ENCODE measurements around the gene MAP2K1. TPM values are rescaled to one million over a fixed set of nuclear protein-coding genes. Genes with fewer than 3 reads are reported as not detected.

MAP2K1 gene
- total RNA-seq, 4 donors from 2014 or later, result 29.5 to 37.6 (median 35.9) TPM

DNA sequence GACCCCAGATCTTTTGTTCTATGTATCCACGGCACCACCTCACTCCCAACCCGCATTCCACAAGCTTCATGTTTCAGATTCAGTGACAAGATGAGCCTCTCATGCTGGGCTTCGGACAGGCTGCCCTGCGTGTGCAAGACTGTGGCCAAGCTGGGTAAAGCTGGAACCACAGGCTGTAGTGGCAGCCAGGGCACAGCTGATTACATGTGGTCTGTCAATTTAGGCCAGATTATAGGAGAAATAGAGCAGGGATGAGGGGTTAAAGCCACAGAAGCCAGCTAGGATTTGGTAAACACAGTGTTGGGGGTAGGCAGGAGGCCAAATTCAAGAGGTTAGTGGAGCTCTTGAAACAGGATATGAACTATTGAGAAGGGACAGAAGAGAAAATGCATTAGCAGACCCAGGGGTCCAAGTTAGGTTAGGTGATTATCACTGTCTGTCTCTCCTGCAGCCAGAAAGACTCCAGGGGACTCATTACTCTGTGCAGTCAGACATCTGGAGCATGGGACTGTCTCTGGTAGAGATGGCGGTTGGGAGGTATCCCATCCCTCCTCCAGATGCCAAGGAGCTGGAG is 97.9 kb downstream of the MAP2K1 start:
- no peaks in the 10 kb centered on the region for H3K4me1 ChIP-seq
- no peak overlapping the region for H3K27ac ChIP-seq (replicated peaks in 1 of 4)
- H3K27me3 ChIP-seq, result no peaks in the 10 kb centered on the region
- peaks cover 18 to 78% (median 59%) of the 10 kb centered on the region in 4 donors for H3K36me3 ChIP-seq
- intact Hi-C loops (cut with DNase I), result no loop called here
- 91% methylated on average over 4 of the region's 5 CpGs for WGBS
- no peaks in the 10 kb centered on the region for H3K9me3 ChIP-seq
- no peak for DNase-seq (ENCODE audit: extremely low spot score)
- no peak for TF ChIP-seq POLR2AphosphoS5 (IDR thresholded peaks at IDR 0.05)
- no peak overlapping the region for H3K4me3 ChIP-seq

- no peak overlapping the region for H3K27ac ChIP-seq (replicated peaks in 1 of 4)
- no peak for TF ChIP-seq EP300 (IDR thresholded peaks at IDR 0.05)
- TF ChIP-seq POLR2AphosphoS5 (IDR thresholded peaks at IDR 0.05), result no peak
- TF ChIP-seq CTCF (IDR thresholded peaks at IDR 0.05), result no peak
- no peak for TF ChIP-seq POLR2A (IDR thresholded peaks at IDR 0.05; ENCODE audit: low read depth)
- 93% methylated on average over 3 of the region's 3 CpGs for WGBS
- H3K36me3 ChIP-seq, result peaks cover 28 to 92% (median 73%) of the 10 kb centered on the region in 4 donors
- no peaks in the 10 kb centered on the region for H3K27me3 ChIP-seq
- DNase-seq (ENCODE audit: extremely low spot score), result no peak
- no peaks in the 10 kb centered on the region for H3K9me3 ChIP-seq
- H3K4me3 ChIP-seq, result no peak overlapping the region
- intact Hi-C loops (cut with DNase I), result no loop called here
- H3K4me1 ChIP-seq, result no peaks in the 10 kb centered on the region
Observed at GRCh38 chr15:66486887-66487286, 100.2 kb downstream of the MAP2K1 start.

GRCh38 chr15:66488525-66488924 is 101.8 kb downstream of the MAP2K1 start:
- intact Hi-C loops (cut with DNase I), result no loop called here
- H3K4me3 ChIP-seq, result no peak overlapping the region
- H3K36me3 ChIP-seq, result peaks cover 27 to 94% (median 72%) of the 10 kb centered on the region in 4 donors
- no peaks in the 10 kb centered on the region for H3K9me3 ChIP-seq
- TF ChIP-seq POLR2A (IDR thresholded peaks at IDR 0.05; ENCODE audit: low read depth) (no peak), POLR2AphosphoS5 (IDR thresholded peaks at IDR 0.05) (no peak), EP300 (IDR thresholded peaks at IDR 0.05) (no peak), CTCF (IDR thresholded peaks at IDR 0.05) (no peak)
- H3K27me3 ChIP-seq, result no peaks in the 10 kb centered on the region
- 91% methylated on average over 5 of the region's 5 CpGs for WGBS
- DNase-seq (ENCODE audit: extremely low spot score), result no peak
- no peak overlapping the region for H3K27ac ChIP-seq (replicated peaks in 1 of 4)
- no peaks in the 10 kb centered on the region for H3K4me1 ChIP-seq

GRCh38 chr15:66489179-66489791 is 102.6 kb downstream of the MAP2K1 start:
- 80% methylated on average over 6 of the region's 6 CpGs for WGBS
- DNase-seq (ENCODE audit: extremely low spot score), result no peak
- no peak overlapping the region for H3K27ac ChIP-seq (replicated peaks in 1 of 4)
- no peaks in the 10 kb centered on the region for H3K4me1 ChIP-seq
- no peaks in the 10 kb centered on the region for H3K9me3 ChIP-seq
- H3K36me3 ChIP-seq, result peaks cover 34 to 99% (median 80%) of the 10 kb centered on the region in 4 donors
- H3K4me3 ChIP-seq, result no peak overlapping the region
- TF ChIP-seq CTCF (IDR thresholded peaks at IDR 0.05) (no peak), POLR2AphosphoS5 (IDR thresholded peaks at IDR 0.05) (no peak), POLR2A (IDR thresholded peaks at IDR 0.05; ENCODE audit: low read depth) (no peak), EP300 (IDR thresholded peaks at IDR 0.05) (no peak)
- H3K27me3 ChIP-seq, result no peaks in the 10 kb centered on the region
- intact Hi-C loops (cut with DNase I), result no loop called here

DNA sequence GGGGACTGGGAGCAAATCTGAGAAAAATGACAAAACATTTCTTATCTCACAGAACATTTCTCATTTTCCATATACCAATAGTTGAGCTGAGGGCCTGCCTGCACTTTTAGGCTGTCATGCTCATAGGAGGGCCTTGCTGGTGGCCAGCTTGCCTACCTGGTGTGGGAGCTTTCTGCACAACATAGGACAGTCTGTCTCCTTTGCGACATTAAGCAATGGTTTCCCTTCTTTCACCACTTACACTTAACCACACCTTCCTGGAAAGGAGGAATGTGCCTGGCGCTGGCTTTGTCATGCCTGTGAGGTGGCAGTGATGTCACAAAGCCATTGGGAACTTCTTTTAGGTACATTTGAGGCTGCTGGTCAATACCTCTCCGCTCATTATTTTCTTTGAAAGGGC is 105.1 kb downstream of the MAP2K1 start:
- H3K27ac ChIP-seq (replicated peaks in 1 of 4), result no peak overlapping the region
- intact Hi-C loops (cut with DNase I), result loop anchor here (10.0 kb wide), 1 partner anchor 137 kb away; the partner anchor contains the start of gene TIPIN
- H3K27me3 ChIP-seq, result no peaks in the 10 kb centered on the region
- peaks cover 36 to 90% (median 83%) of the 10 kb centered on the region in 4 donors for H3K36me3 ChIP-seq
- DNase-seq (ENCODE audit: extremely low spot score), result no peak
- 78% methylated on average over 3 of the region's 3 CpGs for WGBS
- no peaks in the 10 kb centered on the region for H3K9me3 ChIP-seq
- H3K4me3 ChIP-seq, result no peak overlapping the region
- TF ChIP-seq CTCF (IDR thresholded peaks at IDR 0.05) (no peak), POLR2AphosphoS5 (IDR thresholded peaks at IDR 0.05) (no peak), EP300 (IDR thresholded peaks at IDR 0.05) (no peak), POLR2A (IDR thresholded peaks at IDR 0.05; ENCODE audit: low read depth) (no peak)
- H3K4me1 ChIP-seq, result peaks cover 10 to 17% (median 15%) of the 10 kb centered on the region in 4 donors
